ENCODE results near the gene DEFB110. TPM values are rescaled to one million over a fixed set of nuclear protein-coding genes. Genes with fewer than 3 reads are reported as not detected.

Gene DEFB110
- not detected for total RNA-seq
- long read RNA-seq, result 0 reads

GRCh38 chr6:50021894-50022293 lies at the start of gene DEFB110:
Gene DEFB110, minus strand, starts transcription at chr6:50021994. Its CDS starts 59 bp downstream, at chr6:50021935.
- Histone ChIP-seq H3K27me3 (ENCODE audit: low read depth) (no peaks in the 10 kb centered on the region), H3K4me1 (no peaks in the 10 kb centered on the region), H3K36me3 (no peaks in the 10 kb centered on the region), H3K27ac (replicated peaks) (no peak within 1 kb of the TSS), H3K9me3 (replicated peaks) (no peaks in the 10 kb centered on the region), H3K4me3 (no peak within 1 kb of the TSS)
- intact Hi-C loops (cut with micrococcal nuclease), result no loop called here
- no peak for TF ChIP-seq CTCF (IDR thresholded peaks at IDR 0.05; ENCODE audit: borderline replicate concordance)
- no peak for DNase-seq

- H3K4me1 ChIP-seq, result no peaks in the 10 kb centered on the region
- intact Hi-C loops (cut with micrococcal nuclease), result no loop called here
- H3K9me3 ChIP-seq (replicated peaks), result no peaks in the 10 kb centered on the region
- H3K4me3 ChIP-seq, result no peak overlapping the region
- H3K27ac ChIP-seq (replicated peaks), result no peak overlapping the region
- H3K36me3 ChIP-seq, result no peaks in the 10 kb centered on the region
- no peak for DNase-seq
- H3K27me3 ChIP-seq (ENCODE audit: low read depth), result no peaks in the 10 kb centered on the region
- no peak for TF ChIP-seq CTCF (IDR thresholded peaks at IDR 0.05; ENCODE audit: borderline replicate concordance)
Measured at GRCh38 chr6:50070101-50070500, 48.3 kb upstream of the DEFB110 start.

GRCh38 chr6:50062051-50062450 lies 40.3 kb upstream of the DEFB110 start:
- H3K4me1 ChIP-seq, result no peaks in the 10 kb centered on the region
- peaks cover 6% of the 10 kb centered on the region for H3K9me3 ChIP-seq (replicated peaks)
- no peak for TF ChIP-seq CTCF (IDR thresholded peaks at IDR 0.05; ENCODE audit: borderline replicate concordance)
- no peak overlapping the region for H3K27ac ChIP-seq (replicated peaks)
- no peaks in the 10 kb centered on the region for H3K27me3 ChIP-seq (ENCODE audit: low read depth)
- intact Hi-C loops (cut with micrococcal nuclease), result no loop called here
- no peak for DNase-seq
- no peak overlapping the region for H3K4me3 ChIP-seq
- H3K36me3 ChIP-seq, result no peaks in the 10 kb centered on the region

- no peak for DNase-seq
- intact Hi-C loops (cut with micrococcal nuclease), result no loop called here
- no peak overlapping the region for H3K4me3 ChIP-seq
- no peak for TF ChIP-seq CTCF (IDR thresholded peaks at IDR 0.05; ENCODE audit: borderline replicate concordance)
- H3K9me3 ChIP-seq (replicated peaks), result no peaks in the 10 kb centered on the region
- H3K36me3 ChIP-seq, result no peaks in the 10 kb centered on the region
- H3K27ac ChIP-seq (replicated peaks), result no peak overlapping the region
- no peaks in the 10 kb centered on the region for H3K27me3 ChIP-seq (ENCODE audit: low read depth)
- H3K4me1 ChIP-seq, result no peaks in the 10 kb centered on the region
Measured at GRCh38 chr6:50056242-50056641, 34.4 kb upstream of the DEFB110 start.

DNA sequence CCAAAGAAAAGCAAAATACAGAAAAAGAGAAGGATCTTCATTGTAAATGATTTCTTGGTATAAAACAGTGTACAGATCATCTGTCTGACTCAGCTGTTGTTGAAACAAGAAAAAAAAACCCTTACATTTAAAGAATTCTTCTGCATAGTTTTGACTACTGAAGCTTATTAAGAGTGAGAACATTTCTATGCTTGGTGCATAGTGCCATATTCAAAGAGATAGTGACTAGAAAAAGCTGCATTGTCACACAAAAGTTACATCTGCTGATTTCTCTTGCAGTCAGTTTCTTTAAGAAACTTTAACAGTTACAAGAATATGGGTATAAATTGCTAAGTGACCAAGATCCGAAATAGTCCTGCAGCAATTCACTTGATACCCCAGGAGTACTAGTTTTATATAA lies 28.0 kb upstream of the DEFB110 start, which contains the start of gene DEFB112:
DEFB112 (minus strand) TSS at position 101 of the 400 bp plus-strand sequence; CDS start at position 41, 60 bp downstream.
- no peaks in the 10 kb centered on the region for H3K9me3 ChIP-seq (replicated peaks)

More for the DNA sequence above, 28.0 kb upstream of the DEFB110 start, which contains the start of gene DEFB112:
- H3K27me3 ChIP-seq (ENCODE audit: low read depth), result no peaks in the 10 kb centered on the region
- intact Hi-C loops (cut with micrococcal nuclease), result no loop called here
- DNase-seq, result no peak
- no peak for TF ChIP-seq CTCF (IDR thresholded peaks at IDR 0.05; ENCODE audit: borderline replicate concordance)
- no peak within 1 kb of the TSS for H3K27ac ChIP-seq (replicated peaks)
- H3K36me3 ChIP-seq, result no peaks in the 10 kb centered on the region
- H3K4me3 ChIP-seq, result no peak within 1 kb of the TSS
- H3K4me1 ChIP-seq, result no peaks in the 10 kb centered on the region

All from left ventricle myocardium inferior (tissue), 1 donor.